ENCODE data around the gene RPL22. TPM values are rescaled to one million over a fixed set of nuclear protein-coding genes. Genes with fewer than 3 reads are reported as not detected.

RPL22 gene
- total and polyA plus RNA-seq, 2 of the 8 experiments (the other 6 are each of a cell fraction or from before 2014, with no cell fraction given): 133 to 521 TPM

GRCh38 chr1:6150006-6150938 lies 49.1 kb downstream of the RPL22 start:
- H3K4me1 ChIP-seq (replicated peaks in 1 of 4; ENCODE audit: control insufficient read depth in 3 of 4, insufficient read depth in 4 of 4, low read length in 3 of 4): peaks cover 0 to 7% (median 4%) of the 10 kb centered on the region in 4 experiments; a peak in 4 of 7 replicates
- ChIA-PET POLR2A (ENCODE audit: partially characterized antibody) (interaction anchor here (1.1 kb wide), 1 partner anchor 37 kb away, joined by 4 read pairs; no protein-coding TSS in a partner anchor), CTCF (ENCODE audit: partially characterized antibody) (interaction anchor here (1.9 to 2.9 kb wide), 2 partner anchors 105 to 116 kb away, joined by 5 to 12 read pairs; partner anchors contain the start of gene KCNAB2)
- H3K23ac ChIP-seq (ENCODE audit: insufficient read length): no peak overlapping the region
- H2BK12ac ChIP-seq (ENCODE audit: low read depth, low read length): no peak overlapping the region
- H3K56ac ChIP-seq (replicated peaks; ENCODE audit: insufficient read length, low read depth, low read length): peak overlapping the region; percentile 65
- H3K4me3 ChIP-seq (ENCODE audit: extremely low read depth in 1 of 4, insufficient read depth in 2 of 4, low read depth in 3 of 4, low read length in 4 of 4): no peak overlapping the region
- no peak for DNase-seq (ENCODE audit: low read depth in 1 of 2, low spot score in 2 of 2)
- H3K79me1 ChIP-seq (ENCODE audit: low read depth, low read length): no peaks in the 10 kb centered on the region
- H3K9me3 ChIP-seq (ENCODE audit: insufficient read depth in 2 of 2, low read depth in 1 of 2, low read length in 1 of 2): no peaks in the 10 kb centered on the region
- H4K8ac ChIP-seq (ENCODE audit: extremely low read depth, insufficient read depth, low read length): no peak overlapping the region
- H2BK15ac ChIP-seq (ENCODE audit: low read length): no peak overlapping the region
- H3K23me2 ChIP-seq (ENCODE audit: low read depth, low read length): peaks cover 11% of the 10 kb centered on the region
- peak overlapping the region; percentile 24; the same call in 1 of the 2 replicates for H2AK5ac ChIP-seq (ENCODE audit: low read depth, low read length)
- no peak overlapping the region for H3K27ac ChIP-seq (ENCODE audit: low read depth, low read length)
- H2BK5ac ChIP-seq (ENCODE audit: low read depth, low read length): no peak overlapping the region
- no peak overlapping the region for H2AFZ ChIP-seq (ENCODE audit: low read length)
- H4K20me1 ChIP-seq (replicated peaks in 1 of 2; ENCODE audit: control insufficient read depth in 1 of 2, insufficient read depth in 2 of 2, low read length in 2 of 2): peaks cover 0 to 13% of the 10 kb centered on the region in 2 experiments
- H4K5ac ChIP-seq (ENCODE audit: insufficient read length, low read depth, low read length): no peak overlapping the region
- FAIRE-seq: no peak
- H3K4ac ChIP-seq (replicated peaks; ENCODE audit: insufficient read length, low read depth, low read length): no peak overlapping the region
- no peaks in the 10 kb centered on the region for H3K79me2 ChIP-seq (ENCODE audit: control insufficient read depth in 1 of 2, insufficient read depth in 2 of 2, low read length in 2 of 2)
- no peak overlapping the region for H2BK20ac ChIP-seq (ENCODE audit: low read length)
- H3K14ac ChIP-seq (ENCODE audit: insufficient read length): no peak overlapping the region
- no peak overlapping the region for H4K91ac ChIP-seq (replicated peaks; ENCODE audit: insufficient read length, low read length)
- 78% methylated on average over 11 of the region's 11 CpGs; no CpG with 5 or more reads in 1 of the 2 experiments for WGBS, 2 experiments (ENCODE audit: extremely low coverage in 1 of 2, insufficient coverage in 1 of 2, insufficient read length in 1 of 2, insufficient replicate concordance in 2 of 2, low coverage in 1 of 2, low lambda C conversion rate in 2 of 2, missing lambda C conversion rate in 1 of 2)
- no peaks in the 10 kb centered on the region for H3K36me3 ChIP-seq (ENCODE audit: control insufficient read depth in 2 of 4, insufficient read depth in 4 of 4, low read length in 3 of 4)
- no peak overlapping the region for H2BK120ac ChIP-seq (replicated peaks; ENCODE audit: low read depth, low read length)
- peaks cover 4 to 26% (median 21%) of the 10 kb centered on the region in 4 experiments for H3K27me3 ChIP-seq (replicated peaks in 1 of 4; ENCODE audit: control insufficient read depth in 3 of 4, extremely low read depth in 1 of 4, insufficient read depth in 3 of 4, low read length in 3 of 4)
- H3K18ac ChIP-seq (ENCODE audit: extremely low read depth, low read length): no peak overlapping the region
- H3K9ac ChIP-seq (replicated peaks in 1 of 4; ENCODE audit: extremely low read depth in 1 of 4, low read depth in 3 of 4, low read length in 3 of 4): no peak overlapping the region
- H3K4me2 ChIP-seq (ENCODE audit: insufficient read depth in 1 of 2, low read depth in 2 of 2, low read length in 2 of 2): no peak overlapping the region; a peak in 1 of 4 replicates
- TF ChIP-seq FOSL1 (IDR thresholded peaks at IDR 0.05; ENCODE audit: insufficient read depth, low read depth, low read length) (no peak), E2F6 (IDR thresholded peaks at IDR 0.05) (no peak), GABPA (IDR thresholded peaks at IDR 0.05; ENCODE audit: borderline replicate concordance, insufficient read depth, low read length) (no peak), RXRA (IDR thresholded peaks at IDR 0.05; ENCODE audit: insufficient read depth, low read depth, low read length) (no peak), SIN3A (conservative IDR thresholded peaks at IDR 0.05 in 1 of 2, IDR thresholded peaks at IDR 0.05 in 1 of 2; ENCODE audit: low read depth in 1 of 2, low read length in 2 of 2) (no peak), RAD21 (IDR thresholded peaks at IDR 0.05 in 1 of 2, conservative IDR thresholded peaks at IDR 0.05 in 1 of 2; ENCODE audit: low read depth in 2 of 2, low read length in 2 of 2) (no peak), POLR2AphosphoS5 (IDR thresholded peaks at IDR 0.05; ENCODE audit: low read depth, low read length) (no peak), NANOG (IDR thresholded peaks at IDR 0.05; ENCODE audit: insufficient read depth, low read depth, low read length, poor library complexity, severe bottlenecking) (no peak)
- TF ChIP-seq, protein P1, sequence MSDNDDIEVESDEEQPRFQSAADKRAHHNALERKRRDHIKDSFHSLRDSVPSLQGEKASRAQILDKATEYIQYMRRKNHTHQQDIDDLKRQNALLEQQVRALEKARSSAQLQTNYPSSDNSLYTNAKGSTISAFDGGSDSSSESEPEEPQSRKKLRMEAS (IDR thresholded peaks at IDR 0.05): no peak
